Measurements from ENCODE around the gene CD55.

DNA sequence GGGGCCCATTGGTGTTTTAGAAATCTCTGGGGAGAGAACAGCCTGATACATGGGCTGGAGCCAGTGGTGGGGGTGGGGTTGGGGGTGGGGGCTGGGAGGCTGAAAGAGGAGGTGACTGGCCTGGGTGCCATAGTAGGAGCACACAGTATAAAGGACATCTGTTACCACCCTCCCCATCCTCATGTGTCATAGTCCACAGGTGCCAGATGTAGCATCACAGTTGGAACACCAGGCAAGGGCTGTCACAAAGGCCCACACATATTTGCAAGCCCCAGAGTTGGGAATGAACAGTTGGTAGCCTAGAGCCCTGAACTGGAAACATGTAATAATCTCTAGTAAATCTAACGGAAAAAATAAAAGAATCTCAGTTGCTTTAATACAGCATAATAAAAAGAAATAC lies 77.5 kb downstream of the CD55 start:
- TF ChIP-seq, protein P1, sequence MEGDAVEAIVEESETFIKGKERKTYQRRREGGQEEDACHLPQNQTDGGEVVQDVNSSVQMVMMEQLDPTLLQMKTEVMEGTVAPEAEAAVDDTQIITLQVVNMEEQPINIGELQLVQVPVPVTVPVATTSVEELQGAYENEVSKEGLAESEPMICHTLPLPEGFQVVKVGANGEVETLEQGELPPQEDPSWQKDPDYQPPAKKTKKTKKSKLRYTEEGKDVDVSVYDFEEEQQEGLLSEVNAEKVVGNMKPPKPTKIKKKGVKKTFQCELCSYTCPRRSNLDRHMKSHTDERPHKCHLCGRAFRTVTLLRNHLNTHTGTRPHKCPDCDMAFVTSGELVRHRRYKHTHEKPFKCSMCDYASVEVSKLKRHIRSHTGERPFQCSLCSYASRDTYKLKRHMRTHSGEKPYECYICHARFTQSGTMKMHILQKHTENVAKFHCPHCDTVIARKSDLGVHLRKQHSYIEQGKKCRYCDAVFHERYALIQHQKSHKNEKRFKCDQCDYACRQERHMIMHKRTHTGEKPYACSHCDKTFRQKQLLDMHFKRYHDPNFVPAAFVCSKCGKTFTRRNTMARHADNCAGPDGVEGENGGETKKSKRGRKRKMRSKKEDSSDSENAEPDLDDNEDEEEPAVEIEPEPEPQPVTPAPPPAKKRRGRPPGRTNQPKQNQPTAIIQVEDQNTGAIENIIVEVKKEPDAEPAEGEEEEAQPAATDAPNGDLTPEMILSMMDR (conservative IDR thresholded peaks at IDR 0.05; ENCODE audit: low read depth, low read length) = no peak
- no peak for TF ChIP-seq EZH2 (IDR thresholded peaks at IDR 0.05; ENCODE audit: low read length, unreplicated experiment)
- TF ChIP-seq EZH2phosphoT487 (IDR thresholded peaks at IDR 0.05; ENCODE audit: borderline replicate concordance, low read length) = no peak

All from PC-3 (cell line).